SK-N-SH treated with all-trans-retinoic acid at 6 μM for 48 hours (cell line): Measurements from ENCODE around the gene KLHL29.

Experiments used
- ATAC-seq: fragments of 200-7000 bp; cut with Tn5 transposase; 3 replicates; pipeline ENCODE4 v1.9.1; 2020; ENCODE audit warnings: mild to moderate bottlenecking, moderate library complexity
- ARNTL ChIP-seq: fragments of 450-650 bp; formaldehyde crosslinking; IDR thresholded peaks from 2 replicates; pipeline ENCODE4 v1.5.0; 2020; ENCODE audit warnings: low read depth, mild to moderate bottlenecking, moderate library complexity, borderline replicate concordance
- BACH2 ChIP-seq: fragments of 250-450 bp; sonication (Bioruptor Pico); IDR thresholded peaks from 2 replicates; pipeline ENCODE4 v1.9.0; 2021; ENCODE audit warnings: mild to moderate bottlenecking, borderline replicate concordance
- CSDC2 ChIP-seq: fragments of 250-450 bp; sonication (Bioruptor Pico); IDR thresholded peaks from 2 replicates; pipeline ENCODE4 v1.5.0; 2020; ENCODE audit warnings: mild to moderate bottlenecking, moderate library complexity
- GLIS3 ChIP-seq: fragments of 250-450 bp; sonication (Bioruptor Pico); IDR thresholded peaks from 2 replicates; pipeline ENCODE4 v1.5.0; 2020; ENCODE audit warnings: mild to moderate bottlenecking, moderate library complexity
- ISL1 ChIP-seq: fragments of 250-450 bp; sonication (Bioruptor Pico); IDR thresholded peaks from 2 replicates; pipeline ENCODE4 v2.1.2; 2022; ENCODE audit warnings: mild to moderate bottlenecking, moderate library complexity
- OSR1 ChIP-seq: fragments of 250-450 bp; sonication (Bioruptor Pico); IDR thresholded peaks from 2 replicates; pipeline ENCODE4 v1.8.0; 2022; ENCODE audit warnings: moderate library complexity, mild to moderate bottlenecking, inconsistent platforms
- PPARA ChIP-seq: fragments of 250-450 bp; sonication (Bioruptor Pico); IDR thresholded peaks from 2 replicates; pipeline ENCODE4 v1.5.0; 2020; ENCODE audit warnings: mild to moderate bottlenecking, borderline replicate concordance
- RARB ChIP-seq: fragments of 250-450 bp; sonication (Bioruptor Pico); IDR thresholded peaks from 2 replicates; pipeline ENCODE4 v1.8.0; 2021; ENCODE audit warnings: mild to moderate bottlenecking, moderate library complexity
- SNAI2 ChIP-seq: fragments of 250-450 bp; sonication (Bioruptor Pico); IDR thresholded peaks from 2 replicates; pipeline ENCODE4 v1.5.0; 2020; ENCODE audit warnings: mild to moderate bottlenecking, moderate library complexity
- TCF4 ChIP-seq: fragments of 250-450 bp; sonication (Bioruptor Pico); IDR thresholded peaks from 2 replicates; pipeline ENCODE4 v1.8.0; 2021; ENCODE audit warnings: mild to moderate bottlenecking, moderate library complexity, borderline replicate concordance
- TOX ChIP-seq: fragments of 250-450 bp; sonication (Bioruptor Pico); IDR thresholded peaks from 2 replicates; pipeline ENCODE4 v1.8.0; 2021; ENCODE audit warnings: mild to moderate bottlenecking, moderate library complexity, borderline replicate concordance
- ZC3H10 ChIP-seq: fragments of 250-450 bp; sonication (Bioruptor Pico); IDR thresholded peaks from 2 replicates; pipeline ENCODE4 v1.5.1; 2021; ENCODE audit warnings: mild to moderate bottlenecking, moderate library complexity
- ZFP3 ChIP-seq: fragments of 250-450 bp; sonication (Bioruptor Pico); IDR thresholded peaks from 2 replicates; pipeline ENCODE4 v1.5.0; 2020; ENCODE audit warnings: mild to moderate bottlenecking, moderate library complexity
- ZFP30 ChIP-seq: fragments of 450-650 bp; formaldehyde crosslinking; IDR thresholded peaks from 2 replicates; pipeline ENCODE4 v1.5.0; 2022; ENCODE audit warnings: mild to moderate bottlenecking, moderate library complexity
- ZNF565 ChIP-seq: fragments of 450-650 bp; formaldehyde crosslinking; conservative IDR thresholded peaks from 2 replicates; pipeline ENCODE4 v1.5.0; 2020; ENCODE audit warnings: low read depth, mild to moderate bottlenecking, moderate library complexity
- ZNF8 ChIP-seq: fragments of 450-650 bp; formaldehyde crosslinking; IDR thresholded peaks from 2 replicates; pipeline ENCODE4 v1.5.0; 2020; ENCODE audit warnings: mild to moderate bottlenecking, moderate library complexity
- TF ChIP-seq, protein P1 (sequence below): fragments of 250-450 bp; sonication (Bioruptor Pico); IDR thresholded peaks from 2 replicates; pipeline ENCODE4 v1.8.0; 2021; ENCODE audit warnings: low read depth, mild to moderate bottlenecking, moderate library complexity, borderline replicate concordance
- TF ChIP-seq, protein P2 (sequence below): fragments of 250-450 bp; sonication (Bioruptor Pico); IDR thresholded peaks from 2 replicates; pipeline ENCODE4 v1.5.0; 2020; ENCODE audit warnings: mild to moderate bottlenecking, moderate library complexity
- TF ChIP-seq, protein P3 (sequence below): fragments of 250-450 bp; sonication (Bioruptor Pico); IDR thresholded peaks from 2 replicates; pipeline ENCODE4 v1.8.0; 2020; ENCODE audit warnings: mild to moderate bottlenecking, moderate library complexity, borderline replicate concordance
- TF ChIP-seq, protein P4 (sequence below): fragments of 250-450 bp; sonication (Bioruptor Pico); IDR thresholded peaks from 2 replicates; pipeline ENCODE4 v1.5.1; 2020; ENCODE audit warnings: low read depth, mild to moderate bottlenecking, moderate library complexity

KLHL29 gene

DNA sequence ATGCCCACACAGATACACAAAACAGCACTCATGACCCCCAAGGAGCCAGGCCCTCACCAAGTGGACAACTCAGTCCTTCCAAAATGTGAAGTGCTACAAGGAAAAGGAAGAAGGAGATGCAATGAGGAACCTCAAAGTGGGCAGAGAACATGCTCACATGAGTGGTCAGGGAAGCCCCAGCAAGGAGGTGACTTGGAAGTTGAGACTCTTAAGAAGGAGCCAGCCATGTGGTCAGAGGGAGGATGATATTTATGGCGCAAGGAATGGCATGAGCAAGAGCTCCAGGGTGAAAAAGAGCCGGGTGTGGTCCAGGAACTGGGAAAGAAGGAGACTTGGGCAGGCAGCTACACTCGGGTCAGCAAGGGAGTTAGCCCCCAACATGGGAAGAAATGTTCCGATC is 30.0 kb upstream of the KLHL29 start:
- ATAC-seq = no peak
- TF ChIP-seq ZFP3 (CRISPR knock-in tag) (no peak), TCF4 (CRISPR knock-in tag) (no peak), GLIS3 (CRISPR knock-in tag) (no peak), OSR1 (CRISPR knock-in tag) (no peak), SNAI2 (no peak), ARNTL (CRISPR knock-in tag) (no peak), PPARA (CRISPR knock-in tag) (no peak), BACH2 (CRISPR knock-in tag) (no peak)
- TF ChIP-seq, protein P1, sequence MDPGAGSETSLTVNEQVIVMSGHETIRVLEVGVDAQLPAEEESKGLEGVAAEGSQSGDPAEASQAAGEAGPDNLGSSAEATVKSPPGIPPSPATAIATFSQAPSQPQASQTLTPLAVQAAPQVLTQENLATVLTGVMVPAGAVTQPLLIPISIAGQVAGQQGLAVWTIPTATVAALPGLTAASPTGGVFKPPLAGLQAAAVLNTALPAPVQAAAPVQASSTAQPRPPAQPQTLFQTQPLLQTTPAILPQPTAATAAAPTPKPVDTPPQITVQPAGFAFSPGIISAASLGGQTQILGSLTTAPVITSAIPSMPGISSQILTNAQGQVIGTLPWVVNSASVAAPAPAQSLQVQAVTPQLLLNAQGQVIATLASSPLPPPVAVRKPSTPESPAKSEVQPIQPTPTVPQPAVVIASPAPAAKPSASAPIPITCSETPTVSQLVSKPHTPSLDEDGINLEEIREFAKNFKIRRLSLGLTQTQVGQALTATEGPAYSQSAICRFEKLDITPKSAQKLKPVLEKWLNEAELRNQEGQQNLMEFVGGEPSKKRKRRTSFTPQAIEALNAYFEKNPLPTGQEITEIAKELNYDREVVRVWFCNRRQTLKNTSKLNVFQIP (CRISPR knock-in tag) = no peak

DNA sequence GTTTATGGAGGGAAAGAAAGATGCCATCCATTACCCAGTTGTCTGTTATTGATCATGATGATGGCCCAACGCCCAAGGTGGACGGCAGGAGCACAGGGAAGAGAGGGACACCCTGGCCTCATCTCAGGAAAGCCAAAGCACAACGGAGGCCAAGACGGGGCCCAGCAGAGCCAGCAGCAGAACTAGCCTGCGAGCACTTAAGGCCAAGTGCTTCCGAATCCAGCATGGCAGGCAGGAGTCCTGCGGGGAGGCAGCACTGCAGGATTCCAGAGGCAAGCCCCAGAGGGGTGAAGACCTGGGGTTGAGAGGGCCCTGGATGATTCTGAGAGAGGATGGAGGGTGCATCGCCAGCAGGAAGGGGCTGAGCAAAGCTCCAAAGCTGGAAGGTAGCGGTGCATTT is 28.3 kb upstream of the KLHL29 start:
- TF ChIP-seq BACH2 (CRISPR knock-in tag) = no peak
- TF ChIP-seq, all 23 proteins: peak for 0
- no peak for ATAC-seq

DNA sequence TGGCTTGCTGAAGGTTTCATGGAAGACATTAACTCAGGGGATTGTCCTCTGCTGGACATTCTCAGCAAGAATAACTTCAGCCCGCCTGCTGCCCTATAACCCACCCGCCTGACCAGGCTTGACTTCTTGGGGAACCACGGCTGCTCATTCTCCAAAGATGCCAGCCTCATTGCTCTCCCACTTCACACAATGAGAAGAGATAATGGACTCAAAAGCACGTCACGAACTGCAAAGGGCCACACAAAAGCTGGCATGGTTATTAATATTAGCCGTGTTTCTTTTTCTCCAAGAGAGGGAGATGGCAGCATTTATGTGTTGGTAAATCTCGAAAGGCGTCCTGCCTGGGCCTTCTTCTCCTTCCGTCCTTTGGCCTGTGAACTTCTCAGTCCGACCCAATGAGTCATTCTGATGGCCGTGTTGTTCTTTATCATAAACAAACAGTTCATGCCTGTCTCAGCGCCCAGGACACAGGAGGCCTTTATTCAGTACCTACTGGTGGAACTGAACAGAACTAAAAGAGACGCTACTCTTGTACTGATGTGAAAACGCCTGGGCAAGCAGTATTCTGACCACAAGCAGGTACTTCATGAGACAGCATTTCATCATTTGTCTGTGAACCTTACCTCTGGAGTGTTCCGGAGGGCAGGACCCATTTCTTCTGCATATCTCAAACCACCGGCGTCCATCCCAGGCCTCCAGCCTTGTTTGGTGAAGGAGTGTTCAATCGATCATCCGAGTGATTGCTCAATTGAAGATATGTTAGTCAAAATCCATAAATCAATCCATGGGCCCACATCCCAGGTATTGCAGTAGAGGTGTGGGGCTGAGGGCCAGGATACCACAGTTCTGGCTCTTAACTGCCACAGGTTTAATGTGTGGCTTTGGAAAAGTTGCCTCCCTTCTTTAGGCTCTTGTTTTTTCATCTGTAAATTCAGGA is 25.1 kb upstream of the KLHL29 start:
- no peak for TF ChIP-seq GLIS3 (CRISPR knock-in tag)
- TF ChIP-seq RARB = no peak
- TF ChIP-seq ZC3H10 (CRISPR knock-in tag) = no peak
- TF ChIP-seq, protein P2, sequence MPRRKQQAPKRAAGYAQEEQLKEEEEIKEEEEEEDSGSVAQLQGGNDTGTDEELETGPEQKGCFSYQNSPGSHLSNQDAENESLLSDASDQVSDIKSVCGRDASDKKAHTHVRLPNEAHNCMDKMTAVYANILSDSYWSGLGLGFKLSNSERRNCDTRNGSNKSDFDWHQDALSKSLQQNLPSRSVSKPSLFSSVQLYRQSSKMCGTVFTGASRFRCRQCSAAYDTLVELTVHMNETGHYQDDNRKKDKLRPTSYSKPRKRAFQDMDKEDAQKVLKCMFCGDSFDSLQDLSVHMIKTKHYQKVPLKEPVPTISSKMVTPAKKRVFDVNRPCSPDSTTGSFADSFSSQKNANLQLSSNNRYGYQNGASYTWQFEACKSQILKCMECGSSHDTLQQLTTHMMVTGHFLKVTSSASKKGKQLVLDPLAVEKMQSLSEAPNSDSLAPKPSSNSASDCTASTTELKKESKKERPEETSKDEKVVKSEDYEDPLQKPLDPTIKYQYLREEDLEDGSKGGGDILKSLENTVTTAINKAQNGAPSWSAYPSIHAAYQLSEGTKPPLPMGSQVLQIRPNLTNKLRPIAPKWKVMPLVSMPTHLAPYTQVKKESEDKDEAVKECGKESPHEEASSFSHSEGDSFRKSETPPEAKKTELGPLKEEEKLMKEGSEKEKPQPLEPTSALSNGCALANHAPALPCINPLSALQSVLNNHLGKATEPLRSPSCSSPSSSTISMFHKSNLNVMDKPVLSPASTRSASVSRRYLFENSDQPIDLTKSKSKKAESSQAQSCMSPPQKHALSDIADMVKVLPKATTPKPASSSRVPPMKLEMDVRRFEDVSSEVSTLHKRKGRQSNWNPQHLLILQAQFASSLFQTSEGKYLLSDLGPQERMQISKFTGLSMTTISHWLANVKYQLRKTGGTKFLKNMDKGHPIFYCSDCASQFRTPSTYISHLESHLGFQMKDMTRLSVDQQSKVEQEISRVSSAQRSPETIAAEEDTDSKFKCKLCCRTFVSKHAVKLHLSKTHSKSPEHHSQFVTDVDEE = no peak
- no peak for TF ChIP-seq TOX
- TF ChIP-seq ISL1 (CRISPR knock-in tag) = no peak
- no peak for TF ChIP-seq CSDC2 (CRISPR knock-in tag)
- no peak for TF ChIP-seq PPARA (CRISPR knock-in tag)
- TF ChIP-seq, all 23 proteins: peak for 0
- ATAC-seq = no peak

DNA sequence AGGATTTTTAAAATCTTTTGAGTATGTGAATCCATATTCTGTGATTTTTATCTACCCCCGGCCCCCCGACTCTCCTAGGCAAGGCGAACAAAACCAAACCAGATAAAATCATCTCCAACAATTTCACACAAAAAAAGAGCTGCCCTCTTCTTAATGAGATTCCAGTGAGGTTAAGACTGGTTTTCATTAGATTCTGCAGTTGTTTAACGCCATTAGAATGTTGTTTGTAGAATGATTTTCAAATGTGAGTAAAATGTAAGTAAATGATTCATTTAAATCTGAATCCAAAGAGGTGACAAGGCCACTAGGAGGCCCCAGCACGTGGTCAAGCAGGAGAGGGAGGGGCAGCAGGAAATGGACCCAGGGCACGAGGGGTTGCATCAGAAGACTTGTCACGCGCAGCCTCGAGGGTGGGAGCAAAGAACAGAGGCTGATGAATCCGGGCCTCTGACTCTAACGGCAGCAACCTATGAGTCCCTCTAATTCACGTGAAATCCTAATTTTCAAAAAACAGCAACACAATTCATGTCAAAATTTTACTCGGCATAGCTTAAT is 24.3 kb upstream of the KLHL29 start:
- ATAC-seq = no peak
- TF ChIP-seq RARB = no peak

DNA sequence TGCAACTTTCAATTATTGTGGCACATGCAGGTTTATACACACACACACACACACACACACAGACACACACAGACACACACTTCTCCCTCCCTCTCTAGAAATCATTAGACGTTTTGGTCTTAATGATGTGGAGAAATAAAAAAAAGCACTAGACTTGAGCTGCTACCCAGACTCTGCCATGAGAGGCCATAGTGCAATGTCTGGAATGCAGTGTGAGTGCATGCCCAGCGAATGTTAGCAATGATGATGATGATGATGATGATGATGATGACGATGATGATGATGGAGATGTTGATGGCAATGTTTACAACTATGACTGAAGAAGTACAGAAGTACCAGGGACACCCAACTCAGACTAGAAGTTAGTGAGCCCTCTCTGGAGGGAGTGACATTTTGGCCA is 23.8 kb upstream of the KLHL29 start:
- TF ChIP-seq CSDC2 (CRISPR knock-in tag) (no peak), TOX (no peak), ZFP30 (CRISPR knock-in tag) (no peak), TCF4 (CRISPR knock-in tag) (no peak), BACH2 (CRISPR knock-in tag) (no peak), OSR1 (CRISPR knock-in tag) (no peak)
- TF ChIP-seq, protein P3, sequence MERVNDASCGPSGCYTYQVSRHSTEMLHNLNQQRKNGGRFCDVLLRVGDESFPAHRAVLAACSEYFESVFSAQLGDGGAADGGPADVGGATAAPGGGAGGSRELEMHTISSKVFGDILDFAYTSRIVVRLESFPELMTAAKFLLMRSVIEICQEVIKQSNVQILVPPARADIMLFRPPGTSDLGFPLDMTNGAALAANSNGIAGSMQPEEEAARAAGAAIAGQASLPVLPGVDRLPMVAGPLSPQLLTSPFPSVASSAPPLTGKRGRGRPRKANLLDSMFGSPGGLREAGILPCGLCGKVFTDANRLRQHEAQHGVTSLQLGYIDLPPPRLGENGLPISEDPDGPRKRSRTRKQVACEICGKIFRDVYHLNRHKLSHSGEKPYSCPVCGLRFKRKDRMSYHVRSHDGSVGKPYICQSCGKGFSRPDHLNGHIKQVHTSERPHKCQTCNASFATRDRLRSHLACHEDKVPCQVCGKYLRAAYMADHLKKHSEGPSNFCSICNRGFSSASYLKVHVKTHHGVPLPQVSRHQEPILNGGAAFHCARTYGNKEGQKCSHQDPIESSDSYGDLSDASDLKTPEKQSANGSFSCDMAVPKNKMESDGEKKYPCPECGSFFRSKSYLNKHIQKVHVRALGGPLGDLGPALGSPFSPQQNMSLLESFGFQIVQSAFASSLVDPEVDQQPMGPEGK (CRISPR knock-in tag) = no peak
- ATAC-seq = no peak

DNA sequence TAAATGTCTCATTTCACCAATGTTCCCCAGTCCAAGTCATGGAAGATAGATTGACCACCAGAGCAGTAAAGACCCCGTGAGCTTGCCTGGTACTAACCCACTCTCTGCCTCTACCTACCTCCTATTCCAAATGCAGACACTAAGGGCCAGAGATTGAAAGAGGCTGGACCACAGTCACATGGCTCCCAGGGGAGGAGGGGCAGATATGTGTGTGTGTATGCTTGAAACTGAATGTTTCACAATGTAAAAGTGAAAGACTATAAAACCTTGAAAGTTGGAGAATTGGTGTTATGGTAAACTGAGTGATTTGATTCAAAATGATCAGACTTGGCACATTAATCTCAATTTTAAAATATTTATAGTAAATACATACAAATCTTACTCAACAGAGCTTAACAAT is 21.7 kb upstream of the KLHL29 start:
- ATAC-seq = no peak
- TF ChIP-seq PPARA (CRISPR knock-in tag) (no peak), ZFP30 (CRISPR knock-in tag) (no peak), ZNF565 (CRISPR knock-in tag) (no peak), ZC3H10 (CRISPR knock-in tag) (no peak), ZNF8 (CRISPR knock-in tag) (no peak), ZFP3 (CRISPR knock-in tag) (no peak), OSR1 (CRISPR knock-in tag) (no peak), TCF4 (CRISPR knock-in tag) (no peak), SNAI2 (no peak)
- TF ChIP-seq, protein P2 = no peak
- TF ChIP-seq, protein P4, sequence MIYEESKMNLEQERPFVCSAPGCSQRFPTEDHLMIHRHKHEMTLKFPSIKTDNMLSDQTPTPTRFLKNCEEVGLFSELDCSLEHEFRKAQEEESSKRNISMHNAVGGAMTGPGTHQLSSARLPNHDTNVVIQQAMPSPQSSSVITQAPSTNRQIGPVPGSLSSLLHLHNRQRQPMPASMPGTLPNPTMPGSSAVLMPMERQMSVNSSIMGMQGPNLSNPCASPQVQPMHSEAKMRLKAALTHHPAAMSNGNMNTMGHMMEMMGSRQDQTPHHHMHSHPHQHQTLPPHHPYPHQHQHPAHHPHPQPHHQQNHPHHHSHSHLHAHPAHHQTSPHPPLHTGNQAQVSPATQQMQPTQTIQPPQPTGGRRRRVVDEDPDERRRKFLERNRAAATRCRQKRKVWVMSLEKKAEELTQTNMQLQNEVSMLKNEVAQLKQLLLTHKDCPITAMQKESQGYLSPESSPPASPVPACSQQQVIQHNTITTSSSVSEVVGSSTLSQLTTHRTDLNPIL (CRISPR knock-in tag) = no peak
